ENCODE measurements around the gene CASR.

DNA sequence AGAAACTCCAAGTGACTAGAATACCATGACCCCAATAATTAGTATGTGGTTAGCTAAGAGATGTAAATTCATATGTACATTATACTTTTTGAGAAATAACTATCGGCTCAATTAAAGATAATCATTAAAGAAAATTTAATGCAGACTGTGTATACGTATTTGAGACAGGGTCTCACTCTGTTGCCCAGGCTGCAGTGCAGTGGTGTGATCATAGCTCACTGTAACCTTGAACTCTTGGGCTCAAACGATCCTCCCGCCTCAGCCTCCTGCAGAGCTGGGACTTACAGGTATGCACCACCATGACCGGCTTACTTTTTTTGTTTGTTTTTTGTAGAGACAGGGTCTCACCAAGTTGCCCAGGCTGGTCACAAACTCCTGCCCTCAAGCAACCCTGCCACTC is 132.9 kb downstream of the CASR start:
- TF ChIP-seq, protein P1, sequence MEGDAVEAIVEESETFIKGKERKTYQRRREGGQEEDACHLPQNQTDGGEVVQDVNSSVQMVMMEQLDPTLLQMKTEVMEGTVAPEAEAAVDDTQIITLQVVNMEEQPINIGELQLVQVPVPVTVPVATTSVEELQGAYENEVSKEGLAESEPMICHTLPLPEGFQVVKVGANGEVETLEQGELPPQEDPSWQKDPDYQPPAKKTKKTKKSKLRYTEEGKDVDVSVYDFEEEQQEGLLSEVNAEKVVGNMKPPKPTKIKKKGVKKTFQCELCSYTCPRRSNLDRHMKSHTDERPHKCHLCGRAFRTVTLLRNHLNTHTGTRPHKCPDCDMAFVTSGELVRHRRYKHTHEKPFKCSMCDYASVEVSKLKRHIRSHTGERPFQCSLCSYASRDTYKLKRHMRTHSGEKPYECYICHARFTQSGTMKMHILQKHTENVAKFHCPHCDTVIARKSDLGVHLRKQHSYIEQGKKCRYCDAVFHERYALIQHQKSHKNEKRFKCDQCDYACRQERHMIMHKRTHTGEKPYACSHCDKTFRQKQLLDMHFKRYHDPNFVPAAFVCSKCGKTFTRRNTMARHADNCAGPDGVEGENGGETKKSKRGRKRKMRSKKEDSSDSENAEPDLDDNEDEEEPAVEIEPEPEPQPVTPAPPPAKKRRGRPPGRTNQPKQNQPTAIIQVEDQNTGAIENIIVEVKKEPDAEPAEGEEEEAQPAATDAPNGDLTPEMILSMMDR (conservative IDR thresholded peaks at IDR 0.05; ENCODE audit: low read length), result no peak
- no peak for TF ChIP-seq EZH2phosphoT487 (IDR thresholded peaks at IDR 0.05; ENCODE audit: borderline replicate concordance, low read depth, low read length)
